Measurements from ENCODE around the gene GLIS1.

DNA sequence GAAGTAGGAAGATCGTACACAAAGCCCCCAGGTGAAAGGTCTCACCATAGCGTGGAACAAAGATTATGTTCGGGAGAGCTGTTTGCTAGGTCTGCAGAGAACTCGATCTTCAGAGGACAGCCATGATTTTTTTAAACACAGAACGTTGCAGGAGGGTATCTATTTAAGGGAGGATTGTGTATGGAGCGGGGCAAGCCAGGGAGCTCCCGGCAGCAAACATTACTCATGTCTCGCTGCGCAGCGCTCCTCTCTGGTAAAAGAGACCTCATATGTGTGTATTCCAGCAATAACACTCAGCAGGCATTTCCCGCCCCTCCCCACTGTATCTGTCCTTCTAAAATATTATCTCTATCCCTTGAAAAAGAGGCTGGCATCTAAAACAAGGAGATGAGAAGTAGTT lies 2.7 kb downstream of the GLIS1 start:
- TF ChIP-seq EZH2 (IDR thresholded peaks at IDR 0.05) = no peak
- TF ChIP-seq POLR2AphosphoS5 (IDR thresholded peaks at IDR 0.05; ENCODE audit: borderline replicate concordance, low read depth, low read length) = no peak
- no peak for TF ChIP-seq FOXP2 (optimal IDR thresholded peaks at IDR 0.05; ENCODE audit: control extremely low read depth, extremely low read length, insufficient read depth)

All from SK-N-MC (cell line).